Endothelial cell of umbilical vein (primary cell): ENCODE measurements around the gene SEMA5A. TPM values are rescaled to one million over a fixed set of nuclear protein-coding genes. Genes with fewer than 3 reads are reported as not detected.

Experiments
- BruUV-seq: library from RNA; stranded (reverse); fragments of 400-500 nt; replicated peaks from 2 replicates; lab custom pipeline; 2021; lab: Mats Ljungman, UMichigan
- CTCF ChIA-PET: fragments of 300-600, 350-600 bp; sonication (Branson Sonifier 250); formaldehyde crosslinking; loops from one replicate; lab custom pipeline; 2021; ENCODE audit warnings: antibody characterized with exemption, inconsistent platforms; lab: Charles Lee
- POLR2A ChIA-PET: fragments of 300-600, 350-600 bp; sonication (Branson Sonifier 250); formaldehyde crosslinking; loops from one replicate; lab custom pipeline; 2021; ENCODE audit warnings: antibody characterized with exemption, inconsistent platforms; lab: Charles Lee
- DNase-seq: peaks from one replicate; pipeline ENCODE4 v3.0.0-alpha.2; 2011; ENCODE audit warnings: low read depth, low spot score
- FAIRE-seq: peaks from 2 replicates; lab custom pipeline; 2011; peaks lifted over from hg19 to GRCh38; lab: Jason Lieb, UNC
- H2AFZ ChIP-seq: 2 replicates; pipeline ENCODE4 v1.6.0; 2012; ENCODE audit warnings: low read depth, low read length, control low read depth, inconsistent platforms
- H3K27ac ChIP-seq: 2 replicates; pipeline ENCODE4 v1.5.1; 2011; ENCODE audit warnings: low read depth, mild to moderate bottlenecking, control low read depth, low read length, moderate library complexity; ENCODE audit not compliant: insufficient read depth
- H3K27me3 ChIP-seq, 2 experiments: 2 replicates each; pipeline versions ENCODE4 v1.6.0 to v1.6.1; 2011; ENCODE audit warnings: low read length in 2 of 2, mixed read lengths in 1 of 2; ENCODE audit not compliant: control insufficient read depth in 2 of 2, insufficient read depth in 2 of 2
- H3K36me3 ChIP-seq, 2 experiments: 2 replicates in 1 of 2; 3 replicates in 1 of 2; pipeline ENCODE4 v1.5.1; 2011; ENCODE audit warnings: low read length in 2 of 2, mild to moderate bottlenecking in 1 of 2, moderate library complexity in 1 of 2; ENCODE audit not compliant: control insufficient read depth in 2 of 2, insufficient read depth in 2 of 2; ENCODE audit errors: extremely low read depth in 1 of 2
- H3K4me1 ChIP-seq: 3 replicates; pipeline ENCODE4 v1.5.1; 2011; ENCODE audit warnings: mild to moderate bottlenecking, low read length; ENCODE audit not compliant: control insufficient read depth, insufficient read depth; ENCODE audit errors: extremely low read depth
- H3K4me2 ChIP-seq: 2 replicates; pipeline ENCODE4 v1.6.1; 2011; ENCODE audit warnings: low read length, control low read depth, mixed read lengths; ENCODE audit not compliant: insufficient read depth
- H3K4me3 ChIP-seq, 3 experiments: fragments of 200-600 bp in 1 of 3; sonication (generic), shearing (Covaris generic) in 1 of 3; replicated peaks in 1 of 3; 2 replicates each; pipeline ENCODE4 v1.5.1; 2011 to 2016; ENCODE audit warnings: control low read depth in 3 of 3, low read length in 3 of 3, mild to moderate bottlenecking in 2 of 3, inconsistent platforms in 1 of 3, low read depth in 1 of 3, moderate library complexity in 1 of 3; ENCODE audit not compliant: insufficient read depth in 1 of 3
- H3K79me2 ChIP-seq: 2 replicates; pipeline ENCODE4 v1.6.0; 2012; ENCODE audit warnings: low read length, inconsistent platforms; ENCODE audit not compliant: control insufficient read depth, insufficient read depth
- H3K9ac ChIP-seq: replicated peaks from 2 replicates; pipeline ENCODE3; 2011; ENCODE audit warnings: low read length, control low read depth; ENCODE audit not compliant: insufficient read depth; ENCODE audit errors: extremely low read depth
- H3K9me1 ChIP-seq: replicated peaks from 3 replicates; pipeline ENCODE4 v1.6.0; 2011; ENCODE audit warnings: mild to moderate bottlenecking, low read length; ENCODE audit not compliant: control insufficient read depth, insufficient read depth; ENCODE audit errors: extremely low read depth
- H3K9me3 ChIP-seq: replicated peaks from 2 replicates; pipeline ENCODE4 v1.5.1; 2012; ENCODE audit warnings: low read length, inconsistent platforms; ENCODE audit not compliant: control insufficient read depth, insufficient read depth
- H4K20me1 ChIP-seq: replicated peaks from 2 replicates; pipeline ENCODE3; 2011; ENCODE audit warnings: mild to moderate bottlenecking, low read length; ENCODE audit not compliant: control insufficient read depth, insufficient read depth; ENCODE audit errors: extremely low read depth
- EZH2 ChIP-seq: IDR thresholded peaks from 2 replicates; pipeline ENCODE4 v1.6.1; 2012; ENCODE audit warnings: borderline replicate concordance, low read depth, mild to moderate bottlenecking, moderate library complexity, low read length, inconsistent platforms; ENCODE audit not compliant: severe bottlenecking
- FOS ChIP-seq: IDR thresholded peaks from 2 replicates; pipeline ENCODE4 v1.6.1; 2011; ENCODE audit warnings: mild to moderate bottlenecking, low read length, moderate library complexity, borderline replicate concordance; ENCODE audit not compliant: insufficient read depth
- GATA2 ChIP-seq: IDR thresholded peaks from 2 replicates; pipeline ENCODE4 v1.7.0; 2011; ENCODE audit warnings: low read depth, mild to moderate bottlenecking, moderate library complexity, mixed read lengths, low read length; ENCODE audit not compliant: insufficient read length, insufficient read depth
- JUN ChIP-seq: IDR thresholded peaks from 2 replicates; pipeline ENCODE4 v1.6.1; 2011; ENCODE audit warnings: borderline replicate concordance, low read depth; ENCODE audit not compliant: insufficient read length, insufficient read depth
- MYC ChIP-seq: IDR thresholded peaks from one replicate; pipeline ENCODE4 v1.6.1; 2011; ENCODE audit warnings: mild to moderate bottlenecking, low read depth, low read length
- POLR2A ChIP-seq: IDR thresholded peaks from 2 replicates; pipeline ENCODE4 v1.6.1; 2012; ENCODE audit warnings: low read depth, mild to moderate bottlenecking, control low read depth, low read length
- POLR2AphosphoS5 ChIP-seq: IDR thresholded peaks from 2 replicates; pipeline ENCODE4 v1.6.1; 2012; ENCODE audit warnings: low read depth, mild to moderate bottlenecking, control low read depth, low read length, moderate library complexity; ENCODE audit not compliant: insufficient read depth
- dilution Hi-C: fragments of 300-500 bp; cut with MboI; formaldehyde crosslinking; loops from one replicate; pipeline ENCODE4 v1.15.0; 2019; ENCODE audit warnings: low sequenced_read_pairs; ENCODE audit not compliant: extremely low pct_ligation_motif_present
- intact Hi-C: fragments of 100-400 bp; cut with micrococcal nuclease; formaldehyde crosslinking; loops from one replicate; pipeline ENCODE4 v1.10.0; 2022
- polyA plus RNA-seq, 4 experiments: library from polyadenylated mRNA; depleted of rRNA in 3 of 4; stranded (reverse) in 3 of 4; unstranded in 1 of 4; fragments of >200 nt; gene quantifications; 2 replicates each; pipeline versions ENCODE4 v1.2.1 to v1.2.3, GENCODE V29; 2011 to 2012; ENCODE audit warnings: missing spikeins in 1 of 4
- total RNA-seq: library from RNA; stranded (reverse); gene quantifications from 2 replicates; pipeline ENCODE4 v1.2.3, GENCODE V29; 2021
- TF ChIP-seq, protein P1 (sequence below): IDR thresholded peaks from 2 replicates; pipeline ENCODE4 v1.6.1; 2011; ENCODE audit not compliant: insufficient read depth, insufficient read length
- TF ChIP-seq, protein P2 (sequence below), 2 donors: IDR thresholded peaks; 1 replicate in 1 of 2; 2 replicates in 1 of 2; pipeline ENCODE4 v1.5.1; 2011; ENCODE audit warnings: low read length in 2 of 2, mild to moderate bottlenecking in 2 of 2, moderate library complexity in 2 of 2, control low read depth in 1 of 2, inconsistent platforms in 1 of 2, low read depth in 1 of 2; ENCODE audit not compliant: insufficient read depth in 1 of 2; ENCODE audit errors: extremely low read depth in 1 of 2

Gene SEMA5A
- total and polyA plus RNA-seq, 2 donors (not counting 3 experiments of a cell fraction or from before 2014, with no cell fraction given), result 0.04 to 0.06 TPM

DNA sequence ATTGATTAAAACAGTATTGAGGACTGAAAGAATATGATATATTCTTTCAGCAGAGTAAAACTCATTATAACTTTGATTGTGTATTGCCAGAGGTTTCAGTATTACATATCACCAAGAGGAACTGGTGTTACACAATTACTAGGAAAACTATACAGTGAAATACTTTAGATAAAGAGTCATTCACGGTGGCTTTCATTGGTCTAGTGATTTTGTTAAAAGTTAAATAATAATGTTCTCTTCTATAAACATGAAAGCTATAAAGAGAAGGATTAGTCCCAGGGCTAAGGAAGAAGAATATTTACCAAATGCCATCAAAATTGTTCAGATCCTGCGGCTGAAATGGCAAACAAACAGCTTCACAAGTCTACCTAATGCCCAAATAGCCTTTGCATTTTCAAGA, 306.2 kb downstream of the SEMA5A start:
- H3K79me2 ChIP-seq, result no peaks in the 10 kb centered on the region
- CTCF ChIA-PET, result no interaction called here
- H2AFZ ChIP-seq, result no peak overlapping the region
- DNase-seq (no peak), FAIRE-seq (no peak)
- dilution Hi-C loops (no loop called here), intact Hi-C loops (no loop called here)
- no peaks in the 10 kb centered on the region for H3K9me3 ChIP-seq
- H3K27me3 ChIP-seq, result no peaks in the 10 kb centered on the region
- no TSS peak for BruUV-seq
- POLR2A ChIA-PET, result no interaction called here
- no peak overlapping the region for H3K4me3 ChIP-seq
- H3K36me3 ChIP-seq, result no peaks in the 10 kb centered on the region
- no peaks in the 10 kb centered on the region for H4K20me1 ChIP-seq
- no peak overlapping the region for H3K27ac ChIP-seq
- TF ChIP-seq, protein P1, sequence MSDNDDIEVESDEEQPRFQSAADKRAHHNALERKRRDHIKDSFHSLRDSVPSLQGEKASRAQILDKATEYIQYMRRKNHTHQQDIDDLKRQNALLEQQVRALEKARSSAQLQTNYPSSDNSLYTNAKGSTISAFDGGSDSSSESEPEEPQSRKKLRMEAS, result no peak
- no peak for TF ChIP-seq GATA2
- TF ChIP-seq, protein P2, sequence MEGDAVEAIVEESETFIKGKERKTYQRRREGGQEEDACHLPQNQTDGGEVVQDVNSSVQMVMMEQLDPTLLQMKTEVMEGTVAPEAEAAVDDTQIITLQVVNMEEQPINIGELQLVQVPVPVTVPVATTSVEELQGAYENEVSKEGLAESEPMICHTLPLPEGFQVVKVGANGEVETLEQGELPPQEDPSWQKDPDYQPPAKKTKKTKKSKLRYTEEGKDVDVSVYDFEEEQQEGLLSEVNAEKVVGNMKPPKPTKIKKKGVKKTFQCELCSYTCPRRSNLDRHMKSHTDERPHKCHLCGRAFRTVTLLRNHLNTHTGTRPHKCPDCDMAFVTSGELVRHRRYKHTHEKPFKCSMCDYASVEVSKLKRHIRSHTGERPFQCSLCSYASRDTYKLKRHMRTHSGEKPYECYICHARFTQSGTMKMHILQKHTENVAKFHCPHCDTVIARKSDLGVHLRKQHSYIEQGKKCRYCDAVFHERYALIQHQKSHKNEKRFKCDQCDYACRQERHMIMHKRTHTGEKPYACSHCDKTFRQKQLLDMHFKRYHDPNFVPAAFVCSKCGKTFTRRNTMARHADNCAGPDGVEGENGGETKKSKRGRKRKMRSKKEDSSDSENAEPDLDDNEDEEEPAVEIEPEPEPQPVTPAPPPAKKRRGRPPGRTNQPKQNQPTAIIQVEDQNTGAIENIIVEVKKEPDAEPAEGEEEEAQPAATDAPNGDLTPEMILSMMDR (IDR thresholded peaks at IDR 0.05; ENCODE audit: extremely low read depth in 1 of 2, insufficient read depth in 1 of 2, low read depth in 1 of 2, low read length in 2 of 2), result no peak
- no peak for TF ChIP-seq MYC
- no peak for TF ChIP-seq EZH2
- TF ChIP-seq JUN, result no peak
- no peak for TF ChIP-seq FOS
- TF ChIP-seq POLR2A, result no peak
- no peak for TF ChIP-seq POLR2AphosphoS5
- no peak overlapping the region for H3K4me2 ChIP-seq
- H3K9me1 ChIP-seq, result no peaks in the 10 kb centered on the region
- no peak overlapping the region for H3K9ac ChIP-seq
- H3K4me1 ChIP-seq, result no peaks in the 10 kb centered on the region
